Upper lobe of left lung (tissue), 4 donors: ENCODE results near the gene ABHD16B.

Experiments used
- EP300 ChIP-seq, 4 donors: sonication (generic); formaldehyde crosslinking; IDR thresholded peaks; one replicate each; pipeline ENCODE4 v1.5.1; 2017; ENCODE audit warnings: antibody characterized with exemption in 4 of 4, control low read depth in 2 of 4
- POLR2A ChIP-seq, 4 donors: fragments of 450-650 bp; IDR thresholded peaks; one replicate each; pipeline ENCODE4 v1.5.1; 2016 to 2017; ENCODE audit warnings: antibody characterized with exemption in 4 of 4, mild to moderate bottlenecking in 2 of 4
- POLR2AphosphoS5 ChIP-seq, 2 donors: sonication (generic); formaldehyde crosslinking; IDR thresholded peaks; one replicate each; pipeline ENCODE4 v1.5.1; 2017; ENCODE audit warnings: antibody characterized with exemption in 2 of 2
- TF ChIP-seq, protein P1 (sequence below), 6 experiments: fragments of 450-650 bp in 4 of 6; fragments of 200-600 bp in 2 of 6; sonication (generic) in 2 of 6; IDR thresholded peaks; one replicate each; pipeline ENCODE4 v1.5.1; 2016 to 2019; ENCODE audit warnings: antibody characterized with exemption in 6 of 6

DNA sequence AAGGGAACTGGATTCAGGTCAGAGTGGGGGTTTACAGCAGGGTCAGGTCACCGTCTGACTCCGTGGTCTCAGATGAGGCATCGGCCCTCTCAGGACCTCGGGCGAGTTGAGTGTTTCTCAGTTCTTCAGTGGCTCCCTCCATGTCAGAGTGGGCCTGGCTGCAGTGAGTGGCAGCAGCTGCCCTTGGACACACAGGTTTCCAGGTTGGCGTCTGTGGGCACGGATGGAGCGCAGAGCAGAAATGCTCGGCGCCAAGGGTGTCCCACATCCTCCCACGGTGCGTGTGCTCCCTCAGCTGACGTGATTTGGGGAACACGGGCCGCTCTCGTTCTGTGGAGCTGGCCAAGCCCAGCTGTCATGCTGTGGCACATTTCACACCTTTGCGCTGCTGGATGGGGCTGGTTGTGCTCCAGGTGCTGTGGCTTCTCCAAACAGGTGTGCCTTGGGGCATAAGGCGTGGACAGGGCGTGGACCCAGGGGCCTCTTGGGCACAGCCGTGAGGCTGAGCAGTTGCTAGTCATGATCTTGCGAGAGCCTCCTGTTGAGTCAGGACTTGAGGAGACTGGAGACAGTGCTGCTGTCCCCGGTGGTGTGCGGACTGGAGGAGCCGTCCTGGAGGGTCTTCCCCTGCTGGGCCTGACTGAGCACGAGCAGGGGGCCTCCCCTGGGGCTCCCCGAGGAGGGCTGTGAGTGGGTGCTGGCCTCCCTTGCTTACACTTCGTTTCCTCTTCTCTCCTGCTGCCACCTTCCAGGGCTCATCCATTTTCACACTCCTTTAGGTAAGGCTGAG, 24.2 kb downstream of the ABHD16B start:
- no peak for TF ChIP-seq POLR2A (IDR thresholded peaks at IDR 0.05)
- TF ChIP-seq POLR2AphosphoS5 (IDR thresholded peaks at IDR 0.05) = no peak
- TF ChIP-seq, protein P1, sequence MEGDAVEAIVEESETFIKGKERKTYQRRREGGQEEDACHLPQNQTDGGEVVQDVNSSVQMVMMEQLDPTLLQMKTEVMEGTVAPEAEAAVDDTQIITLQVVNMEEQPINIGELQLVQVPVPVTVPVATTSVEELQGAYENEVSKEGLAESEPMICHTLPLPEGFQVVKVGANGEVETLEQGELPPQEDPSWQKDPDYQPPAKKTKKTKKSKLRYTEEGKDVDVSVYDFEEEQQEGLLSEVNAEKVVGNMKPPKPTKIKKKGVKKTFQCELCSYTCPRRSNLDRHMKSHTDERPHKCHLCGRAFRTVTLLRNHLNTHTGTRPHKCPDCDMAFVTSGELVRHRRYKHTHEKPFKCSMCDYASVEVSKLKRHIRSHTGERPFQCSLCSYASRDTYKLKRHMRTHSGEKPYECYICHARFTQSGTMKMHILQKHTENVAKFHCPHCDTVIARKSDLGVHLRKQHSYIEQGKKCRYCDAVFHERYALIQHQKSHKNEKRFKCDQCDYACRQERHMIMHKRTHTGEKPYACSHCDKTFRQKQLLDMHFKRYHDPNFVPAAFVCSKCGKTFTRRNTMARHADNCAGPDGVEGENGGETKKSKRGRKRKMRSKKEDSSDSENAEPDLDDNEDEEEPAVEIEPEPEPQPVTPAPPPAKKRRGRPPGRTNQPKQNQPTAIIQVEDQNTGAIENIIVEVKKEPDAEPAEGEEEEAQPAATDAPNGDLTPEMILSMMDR (IDR thresholded peaks at IDR 0.05) = no peak
- TF ChIP-seq EP300 (IDR thresholded peaks at IDR 0.05) = no peak
